HEK293 (cell line): ENCODE measurements around the gene TUBGCP6.

ENCODE experiments used
- CTCF ChIA-PET: fragments of 350-600 bp; formaldehyde crosslinking; extraction: SDS; loops from one replicate; lab custom pipeline; 2021; ENCODE audit warnings: antibody characterized with exemption; lab: Yijun Ruan, JAX
- POLR2A ChIA-PET: fragments of 300-600 bp; formaldehyde crosslinking; extraction: SDS; loops from one replicate; lab custom pipeline; 2020; ENCODE audit warnings: antibody characterized with exemption, inconsistent platforms; lab: Yijun Ruan, JAX
- H3K27ac ChIP-seq: fragments of 200-500 bp; sonication (Bioruptor generic); 2 replicates; pipeline ENCODE4 v1.5.1; 2014; ENCODE audit warnings: low read depth, low read length, control low read depth, inconsistent platforms; ENCODE audit errors: extremely low read depth
- H3K36me3 ChIP-seq, 2 experiments: fragments of 200-500 bp in 1 of 2; sonication (Bioruptor generic) in 1 of 2; 1 replicate in 1 of 2; 2 replicates in 1 of 2; pipeline ENCODE4 v1.5.1; 2014 to 2017; ENCODE audit warnings: inconsistent platforms in 2 of 2, low read length in 2 of 2; ENCODE audit not compliant: control insufficient read depth in 2 of 2, insufficient read depth in 1 of 2
- H3K4me1 ChIP-seq: fragments of 200-500 bp; sonication (Bioruptor generic); 2 replicates; pipeline ENCODE4 v1.5.1; 2014; ENCODE audit warnings: mild to moderate bottlenecking, low read length, inconsistent platforms; ENCODE audit not compliant: control insufficient read depth, insufficient read depth
- H3K4me3 ChIP-seq: 2 replicates; pipeline ENCODE4 v1.5.1; 2011; ENCODE audit warnings: low read depth, mild to moderate bottlenecking, control low read depth, low read length, moderate library complexity
- H3K9me3 ChIP-seq: fragments of 200-500 bp; sonication (Bioruptor generic); 2 replicates; pipeline ENCODE4 v1.5.1; 2014; ENCODE audit warnings: low read depth, low read length, inconsistent platforms; ENCODE audit not compliant: control insufficient read depth, insufficient read depth
- BCL11A ChIP-seq: fragments of 450-650 bp; formaldehyde crosslinking; IDR thresholded peaks from 2 replicates; pipeline ENCODE4 v1.5.1; 2016; ENCODE audit warnings: low read depth, missing biosample characterization, missing genetic modification characterization
- KLF1 ChIP-seq: fragments of 450-650 bp; formaldehyde crosslinking; IDR thresholded peaks from 2 replicates; pipeline ENCODE4 v1.5.1; 2016; ENCODE audit warnings: missing biosample characterization, missing genetic modification characterization
- KLF8 ChIP-seq: fragments of 450-650 bp; formaldehyde crosslinking; IDR thresholded peaks from 2 replicates; pipeline ENCODE4 v1.5.1; 2016; ENCODE audit warnings: missing biosample characterization, missing genetic modification characterization
- SP2 ChIP-seq: fragments of 450-650 bp; formaldehyde crosslinking; IDR thresholded peaks from 2 replicates; pipeline ENCODE4 v1.5.1; 2016; ENCODE audit warnings: missing biosample characterization, missing genetic modification characterization
- SP3 ChIP-seq: fragments of 450-650 bp; formaldehyde crosslinking; IDR thresholded peaks from 2 replicates; pipeline ENCODE4 v1.5.1; 2016; ENCODE audit warnings: missing biosample characterization, missing genetic modification characterization
- TRIM28 ChIP-seq: IDR thresholded peaks from 2 replicates; pipeline ENCODE4 v1.6.1; 2011; ENCODE audit warnings: low read length, control low read depth, borderline replicate concordance
- ZBTB17 ChIP-seq: fragments of 450-650 bp; formaldehyde crosslinking; IDR thresholded peaks from 2 replicates; pipeline ENCODE4 v1.5.1; 2016; ENCODE audit warnings: missing biosample characterization, missing genetic modification characterization
- ZBTB20 ChIP-seq: fragments of 450-650 bp; formaldehyde crosslinking; IDR thresholded peaks from 2 replicates; pipeline ENCODE4 v1.5.1; 2016; ENCODE audit warnings: missing biosample characterization, missing genetic modification characterization
- ZBTB8A ChIP-seq: fragments of 450-650 bp; formaldehyde crosslinking; IDR thresholded peaks from 2 replicates; pipeline ENCODE4 v1.5.1; 2016; ENCODE audit warnings: missing biosample characterization, missing genetic modification characterization
- ZEB2 ChIP-seq: fragments of 450-650 bp; formaldehyde crosslinking; IDR thresholded peaks from 2 replicates; pipeline ENCODE4 v1.5.1; 2016; ENCODE audit warnings: missing biosample characterization, missing genetic modification characterization
- ZFP69B ChIP-seq: fragments of 450-650 bp; formaldehyde crosslinking; IDR thresholded peaks from 2 replicates; pipeline ENCODE4 v1.5.1; 2016; ENCODE audit warnings: missing biosample characterization, missing genetic modification characterization
- ZNF157 ChIP-seq: fragments of 450-650 bp; formaldehyde crosslinking; IDR thresholded peaks from 2 replicates; pipeline ENCODE4 v1.5.1; 2016; ENCODE audit warnings: missing biosample characterization, missing genetic modification characterization
- ZNF221 ChIP-seq: fragments of 450-650 bp; formaldehyde crosslinking; IDR thresholded peaks from 2 replicates; pipeline ENCODE4 v1.5.1; 2017; ENCODE audit warnings: missing biosample characterization, missing genetic modification characterization, borderline replicate concordance
- ZNF239 ChIP-seq: fragments of 450-650 bp; formaldehyde crosslinking; IDR thresholded peaks from 2 replicates; pipeline ENCODE4 v1.5.1; 2016; ENCODE audit warnings: missing biosample characterization, missing genetic modification characterization
- ZNF324 ChIP-seq: fragments of 450-650 bp; formaldehyde crosslinking; IDR thresholded peaks from 2 replicates; pipeline ENCODE4 v1.5.1; 2016; ENCODE audit warnings: missing biosample characterization, missing genetic modification characterization
- ZNF391 ChIP-seq: fragments of 450-650 bp; formaldehyde crosslinking; IDR thresholded peaks from 2 replicates; pipeline ENCODE4 v1.5.1; 2016; ENCODE audit warnings: low read depth, missing biosample characterization, missing genetic modification characterization, borderline replicate concordance
- ZNF558 ChIP-seq: fragments of 450-650 bp; formaldehyde crosslinking; IDR thresholded peaks from 2 replicates; pipeline ENCODE4 v1.5.1; 2016; ENCODE audit warnings: missing biosample characterization, missing genetic modification characterization
- ZNF600 ChIP-seq: fragments of 450-650 bp; formaldehyde crosslinking; IDR thresholded peaks from 2 replicates; pipeline ENCODE4 v1.5.1; 2016; ENCODE audit warnings: missing biosample characterization, missing genetic modification characterization
- ZNF654 ChIP-seq: fragments of 450-650 bp; formaldehyde crosslinking; IDR thresholded peaks from 2 replicates; pipeline ENCODE4 v1.5.1; 2016; ENCODE audit warnings: low read depth, missing biosample characterization, missing genetic modification characterization
- TF ChIP-seq, protein P1 (sequence below): fragments of 450-650 bp; formaldehyde crosslinking; IDR thresholded peaks from 2 replicates; pipeline ENCODE4 v1.5.1; 2016; ENCODE audit warnings: missing biosample characterization, missing genetic modification characterization
- TF ChIP-seq, protein P2 (sequence below): fragments of 450-650 bp; formaldehyde crosslinking; IDR thresholded peaks from 2 replicates; pipeline ENCODE4 v1.5.1; 2016; ENCODE audit warnings: missing biosample characterization, missing genetic modification characterization
- TF ChIP-seq, protein P3 (sequence below): fragments of 450-650 bp; formaldehyde crosslinking; conservative IDR thresholded peaks from 2 replicates; pipeline ENCODE4 v1.5.1; 2016; ENCODE audit warnings: low read depth, missing biosample characterization, missing genetic modification characterization
- TF ChIP-seq, protein P4 (sequence below): fragments of 450-650 bp; formaldehyde crosslinking; IDR thresholded peaks from 2 replicates; pipeline ENCODE4 v1.5.1; 2016; ENCODE audit warnings: missing biosample characterization, missing genetic modification characterization
- TF ChIP-seq, protein P5 (sequence below): fragments of 450-650 bp; formaldehyde crosslinking; IDR thresholded peaks from 2 replicates; pipeline ENCODE4 v1.5.1; 2016; ENCODE audit warnings: missing biosample characterization, missing genetic modification characterization

The TUBGCP6 gene

DNA sequence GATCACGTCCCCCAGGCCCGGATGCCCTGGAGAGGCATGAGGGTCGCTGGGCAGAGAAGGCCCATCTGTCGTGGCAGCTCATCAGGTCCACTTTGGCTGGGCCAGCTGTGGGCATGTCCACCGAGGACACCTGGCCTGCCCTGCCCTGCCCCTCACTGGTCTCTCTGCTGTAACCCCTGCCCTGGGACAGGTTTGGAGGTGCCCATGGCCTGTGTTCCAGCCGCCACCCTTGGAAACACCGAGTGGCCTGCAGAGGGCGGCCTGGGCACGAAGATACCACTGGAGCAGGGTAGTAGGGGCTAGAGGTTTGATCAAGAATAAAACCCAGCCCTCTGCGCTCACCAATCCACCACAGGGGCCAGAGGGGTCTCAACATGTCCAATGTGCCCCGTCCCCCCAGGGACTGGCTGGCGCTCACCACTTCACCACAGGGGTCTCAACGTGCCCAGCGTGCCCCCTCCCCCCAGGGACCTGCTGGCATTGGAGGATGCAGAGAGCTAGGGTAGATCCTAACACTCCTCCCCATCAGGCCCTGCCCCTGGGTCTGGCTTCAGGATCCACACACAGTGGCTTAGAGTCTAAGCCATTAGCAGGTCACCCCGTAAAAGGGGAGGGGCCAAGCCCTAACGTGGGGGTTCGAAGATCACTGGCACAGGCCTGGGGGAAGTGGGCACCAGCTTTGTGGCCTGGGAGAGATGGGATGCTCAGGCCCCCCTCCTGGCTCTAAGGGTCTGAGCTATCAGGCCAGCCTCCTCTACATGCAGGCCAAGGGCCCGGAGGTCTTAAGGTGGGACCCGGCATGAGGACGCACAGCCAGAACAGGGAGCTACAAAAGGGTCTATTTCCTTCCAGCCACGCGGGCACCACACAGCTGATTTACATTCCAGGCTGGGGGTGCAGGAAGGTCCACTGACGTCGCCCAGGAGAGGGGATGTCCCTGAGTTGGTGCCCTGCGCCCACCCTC lies 7.5 kb upstream of the TUBGCP6 start:
- ChIA-PET CTCF (interaction anchor here (0.6 to 2.6 kb wide), 21 partner anchors 9 to 310 kb away, joined by 3 to 24 read pairs (median 5); partner anchors contain the start of genes MAPK12, PLXNB2, SCO2 and SYCE3), POLR2A (interaction anchor here (0.6 to 1.9 kb wide), 5 partner anchors 9 to 73 kb away, joined by 3 to 8 read pairs (median 7); no protein-coding TSS in a partner anchor)
- H3K4me1 ChIP-seq = peaks cover 9% of the 10 kb centered on the region
- no peak overlapping the region for H3K4me3 ChIP-seq
- peaks cover under 1 to 80% of the 10 kb centered on the region in 2 experiments; a peak in 2 of 3 replicates for H3K36me3 ChIP-seq
- no peak overlapping the region for H3K27ac ChIP-seq
- no peaks in the 10 kb centered on the region for H3K9me3 ChIP-seq
- TF ChIP-seq ZNF239 (tag by site-specific recombination) = no peak
- TF ChIP-seq, protein P1, sequence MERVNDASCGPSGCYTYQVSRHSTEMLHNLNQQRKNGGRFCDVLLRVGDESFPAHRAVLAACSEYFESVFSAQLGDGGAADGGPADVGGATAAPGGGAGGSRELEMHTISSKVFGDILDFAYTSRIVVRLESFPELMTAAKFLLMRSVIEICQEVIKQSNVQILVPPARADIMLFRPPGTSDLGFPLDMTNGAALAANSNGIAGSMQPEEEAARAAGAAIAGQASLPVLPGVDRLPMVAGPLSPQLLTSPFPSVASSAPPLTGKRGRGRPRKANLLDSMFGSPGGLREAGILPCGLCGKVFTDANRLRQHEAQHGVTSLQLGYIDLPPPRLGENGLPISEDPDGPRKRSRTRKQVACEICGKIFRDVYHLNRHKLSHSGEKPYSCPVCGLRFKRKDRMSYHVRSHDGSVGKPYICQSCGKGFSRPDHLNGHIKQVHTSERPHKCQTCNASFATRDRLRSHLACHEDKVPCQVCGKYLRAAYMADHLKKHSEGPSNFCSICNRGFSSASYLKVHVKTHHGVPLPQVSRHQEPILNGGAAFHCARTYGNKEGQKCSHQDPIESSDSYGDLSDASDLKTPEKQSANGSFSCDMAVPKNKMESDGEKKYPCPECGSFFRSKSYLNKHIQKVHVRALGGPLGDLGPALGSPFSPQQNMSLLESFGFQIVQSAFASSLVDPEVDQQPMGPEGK (tag by site-specific recombination) = 0 out of 2 replicates have a peak, but pooled peaks have one; percentile 15
- TF ChIP-seq, protein P2, sequence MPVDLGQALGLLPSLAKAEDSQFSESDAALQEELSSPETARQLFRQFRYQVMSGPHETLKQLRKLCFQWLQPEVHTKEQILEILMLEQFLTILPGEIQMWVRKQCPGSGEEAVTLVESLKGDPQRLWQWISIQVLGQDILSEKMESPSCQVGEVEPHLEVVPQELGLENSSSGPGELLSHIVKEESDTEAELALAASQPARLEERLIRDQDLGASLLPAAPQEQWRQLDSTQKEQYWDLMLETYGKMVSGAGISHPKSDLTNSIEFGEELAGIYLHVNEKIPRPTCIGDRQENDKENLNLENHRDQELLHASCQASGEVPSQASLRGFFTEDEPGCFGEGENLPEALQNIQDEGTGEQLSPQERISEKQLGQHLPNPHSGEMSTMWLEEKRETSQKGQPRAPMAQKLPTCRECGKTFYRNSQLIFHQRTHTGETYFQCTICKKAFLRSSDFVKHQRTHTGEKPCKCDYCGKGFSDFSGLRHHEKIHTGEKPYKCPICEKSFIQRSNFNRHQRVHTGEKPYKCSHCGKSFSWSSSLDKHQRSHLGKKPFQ (tag by site-specific recombination) = no peak
- peak; percentile 85; the same call in 1 of the 2 replicates for TF ChIP-seq ZFP69B (tag by site-specific recombination)
- TF ChIP-seq ZBTB17 = peak; percentile 64
- TF ChIP-seq ZNF157 = no peak
- TF ChIP-seq, protein P3, sequence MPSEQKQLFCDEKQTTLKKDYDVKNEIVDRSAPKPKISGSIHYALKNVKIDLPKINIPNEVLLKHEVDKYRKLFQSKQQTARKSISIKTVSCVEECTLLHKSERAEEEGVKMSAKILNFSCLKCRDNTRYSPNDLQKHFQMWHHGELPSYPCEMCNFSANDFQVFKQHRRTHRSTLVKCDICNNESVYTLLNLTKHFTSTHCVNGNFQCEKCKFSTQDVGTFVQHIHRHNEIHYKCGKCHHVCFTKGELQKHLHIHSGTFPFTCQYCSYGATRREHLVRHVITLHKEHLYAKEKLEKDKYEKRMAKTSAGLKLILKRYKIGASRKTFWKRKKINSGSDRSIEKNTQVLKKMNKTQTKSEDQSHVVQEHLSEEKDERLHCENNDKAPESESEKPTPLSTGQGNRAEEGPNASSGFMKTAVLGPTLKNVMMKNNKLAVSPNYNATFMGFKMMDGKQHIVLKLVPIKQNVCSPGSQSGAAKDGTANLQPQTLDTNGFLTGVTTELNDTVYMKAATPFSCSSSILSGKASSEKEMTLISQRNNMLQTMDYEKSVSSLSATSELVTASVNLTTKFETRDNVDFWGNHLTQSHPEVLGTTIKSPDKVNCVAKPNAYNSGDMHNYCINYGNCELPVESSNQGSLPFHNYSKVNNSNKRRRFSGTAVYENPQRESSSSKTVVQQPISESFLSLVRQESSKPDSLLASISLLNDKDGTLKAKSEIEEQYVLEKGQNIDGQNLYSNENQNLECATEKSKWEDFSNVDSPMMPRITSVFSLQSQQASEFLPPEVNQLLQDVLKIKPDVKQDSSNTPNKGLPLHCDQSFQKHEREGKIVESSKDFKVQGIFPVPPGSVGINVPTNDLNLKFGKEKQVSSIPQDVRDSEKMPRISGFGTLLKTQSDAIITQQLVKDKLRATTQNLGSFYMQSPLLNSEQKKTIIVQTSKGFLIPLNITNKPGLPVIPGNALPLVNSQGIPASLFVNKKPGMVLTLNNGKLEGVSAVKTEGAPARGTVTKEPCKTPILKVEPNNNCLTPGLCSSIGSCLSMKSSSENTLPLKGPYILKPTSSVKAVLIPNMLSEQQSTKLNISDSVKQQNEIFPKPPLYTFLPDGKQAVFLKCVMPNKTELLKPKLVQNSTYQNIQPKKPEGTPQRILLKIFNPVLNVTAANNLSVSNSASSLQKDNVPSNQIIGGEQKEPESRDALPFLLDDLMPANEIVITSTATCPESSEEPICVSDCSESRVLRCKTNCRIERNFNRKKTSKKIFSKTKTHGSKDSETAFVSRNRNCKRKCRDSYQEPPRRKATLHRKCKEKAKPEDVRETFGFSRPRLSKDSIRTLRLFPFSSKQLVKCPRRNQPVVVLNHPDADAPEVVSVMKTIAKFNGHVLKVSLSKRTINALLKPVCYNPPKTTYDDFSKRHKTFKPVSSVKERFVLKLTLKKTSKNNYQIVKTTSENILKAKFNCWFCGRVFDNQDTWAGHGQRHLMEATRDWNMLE (tag by site-specific recombination) = no peak
- TF ChIP-seq KLF1 = no peak
- TF ChIP-seq, protein P4, sequence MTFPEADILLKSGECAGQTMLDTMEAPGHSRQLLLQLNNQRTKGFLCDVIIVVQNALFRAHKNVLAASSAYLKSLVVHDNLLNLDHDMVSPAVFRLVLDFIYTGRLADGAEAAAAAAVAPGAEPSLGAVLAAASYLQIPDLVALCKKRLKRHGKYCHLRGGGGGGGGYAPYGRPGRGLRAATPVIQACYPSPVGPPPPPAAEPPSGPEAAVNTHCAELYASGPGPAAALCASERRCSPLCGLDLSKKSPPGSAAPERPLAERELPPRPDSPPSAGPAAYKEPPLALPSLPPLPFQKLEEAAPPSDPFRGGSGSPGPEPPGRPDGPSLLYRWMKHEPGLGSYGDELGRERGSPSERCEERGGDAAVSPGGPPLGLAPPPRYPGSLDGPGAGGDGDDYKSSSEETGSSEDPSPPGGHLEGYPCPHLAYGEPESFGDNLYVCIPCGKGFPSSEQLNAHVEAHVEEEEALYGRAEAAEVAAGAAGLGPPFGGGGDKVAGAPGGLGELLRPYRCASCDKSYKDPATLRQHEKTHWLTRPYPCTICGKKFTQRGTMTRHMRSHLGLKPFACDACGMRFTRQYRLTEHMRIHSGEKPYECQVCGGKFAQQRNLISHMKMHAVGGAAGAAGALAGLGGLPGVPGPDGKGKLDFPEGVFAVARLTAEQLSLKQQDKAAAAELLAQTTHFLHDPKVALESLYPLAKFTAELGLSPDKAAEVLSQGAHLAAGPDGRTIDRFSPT (tag by site-specific recombination) = peak; percentile 66
- TF ChIP-seq ZNF600 (tag by site-specific recombination) = peak; percentile 45; the same call in 1 of the 2 replicates
- TF ChIP-seq TRIM28 = no peak
- TF ChIP-seq SP3 (tag by site-specific recombination) = no peak
- no peak for TF ChIP-seq ZNF391 (tag by site-specific recombination)
- no peak for TF ChIP-seq ZNF558 (tag by site-specific recombination)
- TF ChIP-seq ZNF221 (tag by site-specific recombination) = no peak
- TF ChIP-seq ZNF324 (tag by site-specific recombination) = no peak
- TF ChIP-seq ZBTB8A (tag by site-specific recombination) = 0 out of 2 replicates have a peak, but pooled peaks have one; percentile 32
- TF ChIP-seq ZNF654 = peak; percentile 48; the same call in 1 of the 2 replicates
- peak; percentile 29; the same call in 1 of the 2 replicates for TF ChIP-seq ZBTB20 (tag by site-specific recombination)
- TF ChIP-seq KLF8 (tag by site-specific recombination) = peak; percentile 48; the same call in 1 of the 2 replicates
- peak; percentile 61 for TF ChIP-seq ZEB2
- TF ChIP-seq BCL11A (tag by site-specific recombination) = no peak
- peak; percentile 29 for TF ChIP-seq SP2 (tag by site-specific recombination)
- TF ChIP-seq, protein P5, sequence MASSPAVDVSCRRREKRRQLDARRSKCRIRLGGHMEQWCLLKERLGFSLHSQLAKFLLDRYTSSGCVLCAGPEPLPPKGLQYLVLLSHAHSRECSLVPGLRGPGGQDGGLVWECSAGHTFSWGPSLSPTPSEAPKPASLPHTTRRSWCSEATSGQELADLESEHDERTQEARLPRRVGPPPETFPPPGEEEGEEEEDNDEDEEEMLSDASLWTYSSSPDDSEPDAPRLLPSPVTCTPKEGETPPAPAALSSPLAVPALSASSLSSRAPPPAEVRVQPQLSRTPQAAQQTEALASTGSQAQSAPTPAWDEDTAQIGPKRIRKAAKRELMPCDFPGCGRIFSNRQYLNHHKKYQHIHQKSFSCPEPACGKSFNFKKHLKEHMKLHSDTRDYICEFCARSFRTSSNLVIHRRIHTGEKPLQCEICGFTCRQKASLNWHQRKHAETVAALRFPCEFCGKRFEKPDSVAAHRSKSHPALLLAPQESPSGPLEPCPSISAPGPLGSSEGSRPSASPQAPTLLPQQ = peak; percentile 56; the same call in 1 of the 2 replicates
